Measurements from ENCODE around the gene NFIC.

The NFIC gene

GRCh38 chr19:3469638-3470499, 103.5 kb downstream of the NFIC start:
- Histone ChIP-seq H3K4me2 (ENCODE audit: insufficient read depth, low read length, poor library complexity, severe bottlenecking) (no peak overlapping the region), H2BK12ac (ENCODE audit: low read length) (no peak overlapping the region), H3K4me3 (ENCODE audit: low read length in 2 of 2) (no peak overlapping the region), H3K27ac (replicated peaks; ENCODE audit: low read length) (no peak overlapping the region), H3K4ac (ENCODE audit: low read length) (peak overlapping the region; percentile 42), H2AK5ac (ENCODE audit: low read depth, low read length) (peak overlapping the region; percentile 37), H3K18ac (ENCODE audit: low read length) (peak overlapping the region; percentile 18), H2BK120ac (ENCODE audit: low read depth, low read length) (no peak overlapping the region), H3K14ac (ENCODE audit: low read length) (no peak overlapping the region), H2BK5ac (ENCODE audit: low read length) (no peak overlapping the region), H4K8ac (ENCODE audit: low read depth, low read length) (no peak overlapping the region), H3K9ac (ENCODE audit: low read depth, low read length, poor library complexity) (no peak overlapping the region), H2BK15ac (ENCODE audit: low read length) (no peak overlapping the region), H3K9me3 (replicated peaks in 1 of 2; ENCODE audit: control insufficient read depth in 2 of 2, insufficient read depth in 1 of 2, low read depth in 1 of 2, low read length in 2 of 2) (peaks cover 0 to 16% of the 10 kb centered on the region in 2 donors), H3K4me1 (ENCODE audit: control insufficient read depth in 2 of 2, insufficient read depth in 1 of 2, low read depth in 1 of 2, low read length in 2 of 2) (no peaks in the 10 kb centered on the region), H4K91ac (ENCODE audit: low read depth, low read length, poor library complexity) (no peak overlapping the region), H3K79me1 (ENCODE audit: low read depth, low read length) (no peaks in the 10 kb centered on the region), H3K36me3 (replicated peaks in 1 of 2; ENCODE audit: control insufficient read depth in 2 of 2, insufficient read depth in 2 of 2, low read length in 2 of 2) (no peaks in the 10 kb centered on the region), H3K23ac (ENCODE audit: low read depth, low read length, poor library complexity) (no peak overlapping the region), H3K27me3 (ENCODE audit: control insufficient read depth in 3 of 3, insufficient read depth in 3 of 3, low read depth in 1 of 3, low read length in 3 of 3) (peaks cover 2 to 21% (median 15%) of the 10 kb centered on the region in 3 experiments), H2AFZ (ENCODE audit: low read length) (no peak overlapping the region)
- DNase-seq (ENCODE audit: low spot score): no peak
- WGBS, 2 donors (ENCODE audit: extremely low coverage in 2 of 2, insufficient read length in 2 of 2, insufficient replicate concordance in 1 of 2): no CpG with 5 or more reads among the region's 14 CpGs

- no peak overlapping the region for H3K4me3 ChIP-seq (ENCODE audit: low read length in 2 of 2)
- no peak overlapping the region for H3K9ac ChIP-seq (ENCODE audit: low read depth, low read length, poor library complexity)
- H3K36me3 ChIP-seq (replicated peaks in 1 of 2; ENCODE audit: control insufficient read depth in 2 of 2, insufficient read depth in 2 of 2, low read length in 2 of 2): no peaks in the 10 kb centered on the region
- H3K9me3 ChIP-seq (replicated peaks in 1 of 2; ENCODE audit: control insufficient read depth in 2 of 2, insufficient read depth in 1 of 2, low read depth in 1 of 2, low read length in 2 of 2): peaks cover 0 to 16% of the 10 kb centered on the region in 2 donors
- H3K23ac ChIP-seq (ENCODE audit: low read depth, low read length, poor library complexity): peak overlapping the region; percentile 55
- no CpG with 5 or more reads among the region's 11 CpGs for WGBS, 2 donors (ENCODE audit: extremely low coverage in 2 of 2, insufficient read length in 2 of 2, insufficient replicate concordance in 1 of 2)
- no peak overlapping the region for H3K18ac ChIP-seq (ENCODE audit: low read length)
- peaks cover 0 to 19% (median 18%) of the 10 kb centered on the region in 3 experiments for H3K27me3 ChIP-seq (ENCODE audit: control insufficient read depth in 3 of 3, insufficient read depth in 3 of 3, low read depth in 1 of 3, low read length in 3 of 3)
- H4K91ac ChIP-seq (ENCODE audit: low read depth, low read length, poor library complexity): peak overlapping the region; percentile 30
- no peak overlapping the region for H2BK120ac ChIP-seq (ENCODE audit: low read depth, low read length)
- peak overlapping the region; percentile 38 for H3K14ac ChIP-seq (ENCODE audit: low read length)
- no peak overlapping the region for H2BK5ac ChIP-seq (ENCODE audit: low read length)
- DNase-seq (ENCODE audit: low spot score): no peak
- no peak overlapping the region for H3K4ac ChIP-seq (ENCODE audit: low read length)
- no peaks in the 10 kb centered on the region for H3K79me1 ChIP-seq (ENCODE audit: low read depth, low read length)
- no peak overlapping the region for H3K27ac ChIP-seq (replicated peaks; ENCODE audit: low read length)
- no peak overlapping the region for H2BK12ac ChIP-seq (ENCODE audit: low read length)
- peak overlapping the region; percentile 17 for H4K8ac ChIP-seq (ENCODE audit: low read depth, low read length)
- no peak overlapping the region for H3K4me2 ChIP-seq (ENCODE audit: insufficient read depth, low read length, poor library complexity, severe bottlenecking)
- H2AFZ ChIP-seq (ENCODE audit: low read length): no peak overlapping the region
- no peak overlapping the region for H2BK15ac ChIP-seq (ENCODE audit: low read length)
- H3K4me1 ChIP-seq (ENCODE audit: control insufficient read depth in 2 of 2, insufficient read depth in 1 of 2, low read depth in 1 of 2, low read length in 2 of 2): no peaks in the 10 kb centered on the region
- H2AK5ac ChIP-seq (ENCODE audit: low read depth, low read length): no peak overlapping the region
These were observed 104.2 kb downstream of the NFIC start for GRCh38 chr19:3470500-3471128.

- Histone ChIP-seq H3K23ac (ENCODE audit: low read depth, low read length, poor library complexity) (peak overlapping the region; percentile 81), H3K4me1 (ENCODE audit: control insufficient read depth in 2 of 2, insufficient read depth in 1 of 2, low read depth in 1 of 2, low read length in 2 of 2) (no peaks in the 10 kb centered on the region), H2AFZ (ENCODE audit: low read length) (no peak overlapping the region), H3K4me3 (ENCODE audit: low read length in 2 of 2) (no peak overlapping the region), H3K27ac (replicated peaks; ENCODE audit: low read length) (no peak overlapping the region), H3K79me1 (ENCODE audit: low read depth, low read length) (no peaks in the 10 kb centered on the region), H2BK120ac (ENCODE audit: low read depth, low read length) (no peak overlapping the region), H3K36me3 (replicated peaks in 1 of 2; ENCODE audit: control insufficient read depth in 2 of 2, insufficient read depth in 2 of 2, low read length in 2 of 2) (no peaks in the 10 kb centered on the region), H3K27me3 (ENCODE audit: control insufficient read depth in 3 of 3, insufficient read depth in 3 of 3, low read depth in 1 of 3, low read length in 3 of 3) (peaks cover 0 to 16% (median 7%) of the 10 kb centered on the region in 3 experiments), H3K9ac (ENCODE audit: low read depth, low read length, poor library complexity) (no peak overlapping the region), H2BK12ac (ENCODE audit: low read length) (no peak overlapping the region), H3K4me2 (ENCODE audit: insufficient read depth, low read length, poor library complexity, severe bottlenecking) (no peak overlapping the region), H3K14ac (ENCODE audit: low read length) (no peak overlapping the region), H3K4ac (ENCODE audit: low read length) (no peak overlapping the region), H3K9me3 (replicated peaks in 1 of 2; ENCODE audit: control insufficient read depth in 2 of 2, insufficient read depth in 1 of 2, low read depth in 1 of 2, low read length in 2 of 2) (peaks cover 0 to 11% of the 10 kb centered on the region in 2 donors), H2AK5ac (ENCODE audit: low read depth, low read length) (peak overlapping the region; percentile 83), H2BK15ac (ENCODE audit: low read length) (peak overlapping the region; percentile 38), H4K91ac (ENCODE audit: low read depth, low read length, poor library complexity) (no peak overlapping the region), H2BK5ac (ENCODE audit: low read length) (no peak overlapping the region), H4K8ac (ENCODE audit: low read depth, low read length) (no peak overlapping the region), H3K18ac (ENCODE audit: low read length) (no peak overlapping the region)
- WGBS, 2 donors (ENCODE audit: extremely low coverage in 2 of 2, insufficient read length in 2 of 2, insufficient replicate concordance in 1 of 2): no CpG with 5 or more reads among the region's 24 CpGs
- no peak for DNase-seq (ENCODE audit: low spot score)
These were observed 105.7 kb downstream of the NFIC start for GRCh38 chr19:3471954-3472655.

- H3K27me3 ChIP-seq (ENCODE audit: control insufficient read depth in 3 of 3, insufficient read depth in 3 of 3, low read depth in 1 of 3, low read length in 3 of 3): peaks cover 0 to 24% (median 9%) of the 10 kb centered on the region in 3 experiments
- no peaks in the 10 kb centered on the region for H3K36me3 ChIP-seq (replicated peaks in 1 of 2; ENCODE audit: control insufficient read depth in 2 of 2, insufficient read depth in 2 of 2, low read length in 2 of 2)
- H4K8ac ChIP-seq (ENCODE audit: low read depth, low read length): no peak overlapping the region
- H2BK12ac ChIP-seq (ENCODE audit: low read length): no peak overlapping the region
- no peak overlapping the region for H2BK15ac ChIP-seq (ENCODE audit: low read length)
- H3K79me1 ChIP-seq (ENCODE audit: low read depth, low read length): no peaks in the 10 kb centered on the region
- no peak for DNase-seq (ENCODE audit: low spot score)
- H3K4me2 ChIP-seq (ENCODE audit: insufficient read depth, low read length, poor library complexity, severe bottlenecking): no peak overlapping the region
- H3K4ac ChIP-seq (ENCODE audit: low read length): no peak overlapping the region
- no peaks in the 10 kb centered on the region for H3K4me1 ChIP-seq (ENCODE audit: control insufficient read depth in 2 of 2, insufficient read depth in 1 of 2, low read depth in 1 of 2, low read length in 2 of 2)
- H2AK5ac ChIP-seq (ENCODE audit: low read depth, low read length): peak overlapping the region; percentile 37
- H3K18ac ChIP-seq (ENCODE audit: low read length): no peak overlapping the region
- no peak overlapping the region for H2BK5ac ChIP-seq (ENCODE audit: low read length)
- no peak overlapping the region for H2BK120ac ChIP-seq (ENCODE audit: low read depth, low read length)
- H3K9ac ChIP-seq (ENCODE audit: low read depth, low read length, poor library complexity): no peak overlapping the region
- peak overlapping the region; percentile 61 for H3K23ac ChIP-seq (ENCODE audit: low read depth, low read length, poor library complexity)
- H3K4me3 ChIP-seq (ENCODE audit: low read length in 2 of 2): no peak overlapping the region
- H3K27ac ChIP-seq (replicated peaks; ENCODE audit: low read length): no peak overlapping the region
- no peak overlapping the region for H4K91ac ChIP-seq (ENCODE audit: low read depth, low read length, poor library complexity)
- H3K14ac ChIP-seq (ENCODE audit: low read length): no peak overlapping the region
- peaks cover 0 to 6% of the 10 kb centered on the region in 2 donors for H3K9me3 ChIP-seq (replicated peaks in 1 of 2; ENCODE audit: control insufficient read depth in 2 of 2, insufficient read depth in 1 of 2, low read depth in 1 of 2, low read length in 2 of 2)
- no peak overlapping the region for H2AFZ ChIP-seq (ENCODE audit: low read length)
- WGBS, 2 donors (ENCODE audit: extremely low coverage in 2 of 2, insufficient read length in 2 of 2, insufficient replicate concordance in 1 of 2): no CpG with 5 or more reads among the region's 8 CpGs
These were observed 107.6 kb downstream of the NFIC start for GRCh38 chr19:3474010-3474409.

All from neuronal stem cell (in vitro differentiated cells).